BJ (cell line): ENCODE measurements around the gene PLGLB1. TPM values are rescaled to one million over a fixed set of nuclear protein-coding genes. Genes with fewer than 3 reads are reported as not detected.
"Not testable (repeated sequence)": the region's sequence is repeated elsewhere in the genome, so short reads cannot be mapped to it uniquely, and the experiment has no call there.

Experiments used
- CTCF ChIA-PET: fragments of 350-600 bp; formaldehyde crosslinking; extraction: SDS; loops from one replicate; lab custom pipeline; 2021; ENCODE audit warnings: antibody characterized with exemption, inconsistent platforms; lab: Yijun Ruan, JAX
- POLR2A ChIA-PET: fragments of 300-600 bp; sonication (Branson Sonifier 250); formaldehyde crosslinking; extraction: SDS; loops from one replicate; lab custom pipeline; 2021; ENCODE audit warnings: antibody characterized with exemption; lab: Charles Lee
- DNase-seq: peaks from one replicate; pipeline ENCODE4 v3.0.0-alpha.2; 2011; ENCODE audit warnings: low read depth
- H3K27me3 ChIP-seq: 2 replicates; pipeline ENCODE4 v1.6.0; 2011; ENCODE audit warnings: low read length; ENCODE audit not compliant: control insufficient read depth, insufficient read depth
- H3K36me3 ChIP-seq: 2 replicates; pipeline ENCODE4 v1.5.1; 2011; ENCODE audit warnings: low read length; ENCODE audit not compliant: control insufficient read depth, insufficient read depth
- H3K4me3 ChIP-seq: 2 replicates; pipeline ENCODE4 v1.5.1; 2011; ENCODE audit warnings: low read depth, mild to moderate bottlenecking, control low read depth, low read length
- polyA plus RNA-seq: library from polyadenylated mRNA; depleted of rRNA; stranded (reverse); fragments of >200 nt; gene quantifications from 2 replicates; pipeline ENCODE4 v1.2.3, GENCODE V29; 2011; rRNA removed
- small RNA-seq: library from RNA; depleted of rRNA; stranded (forward); fragments of <200 nt; gene quantifications from one replicate; pipeline ENCODE3, GENCODE V24; 2012; ENCODE audit warnings: low replicate concordance, low read depth; ENCODE audit not compliant: insufficient read length

The PLGLB1 gene
- polyA plus RNA-seq, 1 experiment = 0.26 TPM

DNA sequence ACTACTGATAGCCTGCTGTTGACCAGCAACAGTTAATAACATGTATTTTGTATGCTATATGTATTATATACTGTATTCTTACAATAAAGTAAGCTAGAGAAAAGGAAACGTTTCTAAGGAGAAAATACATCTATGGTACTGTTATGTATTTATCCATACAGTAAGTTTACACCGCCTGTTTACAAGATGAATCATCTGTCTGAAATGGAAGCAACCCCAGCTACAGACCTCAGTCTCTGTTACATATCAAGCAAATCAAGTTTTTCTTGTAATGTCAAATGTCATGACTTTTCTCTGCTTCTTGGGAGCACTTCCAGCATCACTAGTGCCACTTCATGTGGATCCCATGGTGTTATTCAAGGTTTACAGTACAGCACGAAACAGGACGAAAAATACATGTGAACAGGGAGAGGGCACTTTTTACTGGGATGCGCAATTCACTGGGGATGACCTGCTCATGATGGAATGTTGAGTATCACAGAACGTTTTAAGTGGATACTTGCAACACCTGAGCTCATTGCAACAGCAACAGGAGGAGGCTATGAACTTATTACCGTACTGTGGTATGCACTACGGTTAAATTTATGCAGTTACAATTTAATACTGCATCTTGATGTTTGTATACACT lies 2.5 kb upstream of the PLGLB1 start:
- CTCF ChIA-PET, H3K27me3 ChIP-seq, H3K36me3 ChIP-seq, POLR2A ChIA-PET, DNase-seq, H3K4me3 ChIP-seq: not testable (repeated sequence)

- H3K36me3 ChIP-seq, H3K27me3 ChIP-seq, CTCF ChIA-PET, H3K4me3 ChIP-seq, POLR2A ChIA-PET, DNase-seq: not testable (repeated sequence)
Observed at GRCh38 chr2:87021043-87021442, 601 bp downstream of the PLGLB1 start.

GRCh38 chr2:87019053-87019452 lies 2.6 kb downstream of the PLGLB1 start:
- DNase-seq, H3K4me3 ChIP-seq, H3K36me3 ChIP-seq, H3K27me3 ChIP-seq, POLR2A ChIA-PET, CTCF ChIA-PET: not testable (repeated sequence)

GRCh38 chr2:87014489-87015169 lies 7.0 kb downstream of the PLGLB1 start:
- CTCF ChIA-PET, POLR2A ChIA-PET, DNase-seq, H3K27me3 ChIP-seq, H3K36me3 ChIP-seq, H3K4me3 ChIP-seq: not testable (repeated sequence)

DNA sequence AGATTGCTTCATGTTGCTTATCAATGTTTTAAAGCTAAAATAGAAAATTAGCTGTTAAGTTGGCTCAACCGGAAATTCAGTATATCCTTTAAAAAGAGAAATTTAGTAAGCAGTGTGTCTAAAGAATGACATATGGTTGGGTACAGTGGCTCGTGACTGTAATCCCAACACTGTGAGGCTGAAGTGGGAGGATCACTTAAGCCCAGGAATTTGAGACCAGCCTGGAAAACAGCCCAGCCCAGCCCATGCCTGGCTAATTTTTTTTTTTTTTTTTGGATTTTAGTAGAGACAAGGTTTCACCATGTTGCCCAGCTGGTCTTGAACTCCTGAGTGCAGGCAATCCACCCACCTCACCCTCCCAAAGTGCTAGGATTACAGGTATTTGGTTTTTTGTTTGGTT lies 17.2 kb downstream of the PLGLB1 start:
- H3K27me3 ChIP-seq, POLR2A ChIA-PET, CTCF ChIA-PET, H3K4me3 ChIP-seq, DNase-seq, H3K36me3 ChIP-seq: not testable (repeated sequence)

Small RNA genes lying within 50 kb of the gene (small RNA-seq; reads per million reads assigned to genes)
- not detected for gene AC125232.1

Other genes with a start within 250 kb of the PLGLB1 start
- gene CD8A, start 230.9 kb downstream of the PLGLB1 start, polyA plus RNA-seq = not detected in 2 replicates
- not detected in 2 replicates for gene CD8B, start 160.0 kb downstream of the PLGLB1 start, polyA plus RNA-seq
- 0.38 TPM in 1 of 2 replicates, not detected in the other for gene RGPD1, start 79.7 kb downstream of the PLGLB1 start, polyA plus RNA-seq